SK-N-SH (cell line): ENCODE results near the gene PITX1.

ENCODE experiments used
- CTCF ChIP-seq: fragments of 200-600 bp; sonication (generic); IDR thresholded peaks from 2 replicates; pipeline ENCODE4 v1.6.1; 2017; ENCODE audit warnings: antibody characterized with exemption, mild to moderate bottlenecking, moderate library complexity
- EP300 ChIP-seq, 2 experiments: IDR thresholded peaks; 2 replicates each; pipeline versions ENCODE4 v1.4.0 to v1.6.1; 2012; ENCODE audit warnings: borderline replicate concordance in 1 of 2, low read depth in 1 of 2, low read length in 1 of 2
- NFIC ChIP-seq: IDR thresholded peaks from 2 replicates; pipeline ENCODE4 v1.4.0; 2012; ENCODE audit warnings: borderline replicate concordance
- POLR2AphosphoS5 ChIP-seq: IDR thresholded peaks from 2 replicates; pipeline ENCODE4 v1.6.1; 2012; ENCODE audit warnings: low read depth, low read length
- RAD21 ChIP-seq: IDR thresholded peaks from 2 replicates; pipeline ENCODE4 v1.6.1; 2012; ENCODE audit warnings: mild to moderate bottlenecking, low read length
- REST ChIP-seq: IDR thresholded peaks from 2 replicates; pipeline ENCODE4 v1.6.1; 2012; ENCODE audit warnings: mild to moderate bottlenecking, low read depth, low read length, moderate library complexity
- RFX5 ChIP-seq: IDR thresholded peaks from 2 replicates; pipeline ENCODE4 v1.6.1; 2012; ENCODE audit warnings: mild to moderate bottlenecking, improper control_type of control experiment, low read length
- TAF1 ChIP-seq: IDR thresholded peaks from 2 replicates; pipeline ENCODE4 v1.6.1; 2012; ENCODE audit warnings: low read depth, mild to moderate bottlenecking, low read length, moderate library complexity, borderline replicate concordance
- USF2 ChIP-seq: fragments of 150-350 bp; IDR thresholded peaks from 2 replicates; pipeline ENCODE4 v1.6.1; 2017; ENCODE audit warnings: antibody characterized with exemption, low read length, low read depth, borderline replicate concordance

- no peak for TF ChIP-seq USF2
- no peak for TF ChIP-seq NFIC
- TF ChIP-seq RFX5 = no peak
- TF ChIP-seq EP300 (IDR thresholded peaks at IDR 0.05; ENCODE audit: borderline replicate concordance in 1 of 2, low read depth in 1 of 2, low read length in 1 of 2) = no peak
- no peak for TF ChIP-seq CTCF
- TF ChIP-seq REST = no peak
- TF ChIP-seq POLR2AphosphoS5 = no peak
- TF ChIP-seq TAF1 = no peak
- TF ChIP-seq RAD21 = no peak
These were observed 8.6 kb upstream of the PITX1 start for GRCh38 chr5:135042595-135042994.
